Ishikawa (cell line): ENCODE measurements around the gene MAGI2.

ENCODE experiments used
- CEBPB ChIP-seq: IDR thresholded peaks from 2 replicates; pipeline ENCODE4 v1.6.1; 2012
- CREB1 ChIP-seq: IDR thresholded peaks from 2 replicates; pipeline ENCODE4 v1.6.1; 2012; ENCODE audit warnings: low read depth
- EGR1 ChIP-seq: IDR thresholded peaks from 2 replicates; pipeline ENCODE4 v1.6.1; 2012
- EP300 ChIP-seq: IDR thresholded peaks from 2 replicates; pipeline ENCODE4 v1.6.1; 2012; ENCODE audit warnings: borderline replicate concordance
- FOXM1 ChIP-seq: IDR thresholded peaks from 2 replicates; pipeline ENCODE4 v1.6.1; 2012; ENCODE audit warnings: low read depth, borderline replicate concordance
- MAX ChIP-seq: IDR thresholded peaks from 2 replicates; pipeline ENCODE4 v1.6.1; 2012
- NFIC ChIP-seq: IDR thresholded peaks from 2 replicates; pipeline ENCODE4 v1.6.1; 2012
- RAD21 ChIP-seq: IDR thresholded peaks from 2 replicates; pipeline ENCODE4 v1.6.1; 2012; ENCODE audit warnings: low read depth
- REST ChIP-seq: IDR thresholded peaks from 2 replicates; pipeline ENCODE4 v1.6.1; 2012; ENCODE audit warnings: low read depth, mild to moderate bottlenecking
- TAF1 ChIP-seq: IDR thresholded peaks from 2 replicates; pipeline ENCODE4 v1.6.1; 2012; ENCODE audit warnings: low read depth, mild to moderate bottlenecking
- TCF12 ChIP-seq: IDR thresholded peaks from 2 replicates; pipeline ENCODE4 v1.6.1; 2012; ENCODE audit warnings: low read depth
- TEAD4 ChIP-seq: IDR thresholded peaks from 2 replicates; pipeline ENCODE4 v1.6.1; 2012
- USF1 ChIP-seq: IDR thresholded peaks from 2 replicates; pipeline ENCODE4 v1.6.1; 2012
- YY1 ChIP-seq: IDR thresholded peaks from 2 replicates; pipeline ENCODE4 v1.6.1; 2012; ENCODE audit warnings: low read depth
- ZBTB7A ChIP-seq: IDR thresholded peaks from 2 replicates; pipeline ENCODE4 v1.6.1; 2012; ENCODE audit warnings: low read depth

The MAGI2 gene

GRCh38 chr7:79405368-79405767, 48.1 kb downstream of the MAGI2 start:
- TF ChIP-seq EGR1: no peak
- no peak for TF ChIP-seq TCF12
- TF ChIP-seq YY1: no peak
- no peak for TF ChIP-seq EP300
- TF ChIP-seq CREB1: no peak
- TF ChIP-seq REST: no peak
- no peak for TF ChIP-seq NFIC
- TF ChIP-seq RAD21: no peak
- TF ChIP-seq USF1: no peak
- no peak for TF ChIP-seq TEAD4
- TF ChIP-seq FOXM1: no peak
- TF ChIP-seq TAF1: no peak
- TF ChIP-seq ZBTB7A: no peak
- no peak for TF ChIP-seq MAX
- TF ChIP-seq CEBPB: no peak

GRCh38 chr7:79403879-79404278, 49.6 kb downstream of the MAGI2 start:
- TF ChIP-seq MAX: no peak
- TF ChIP-seq TEAD4: no peak
- no peak for TF ChIP-seq REST
- no peak for TF ChIP-seq CEBPB
- no peak for TF ChIP-seq FOXM1
- no peak for TF ChIP-seq NFIC
- no peak for TF ChIP-seq TAF1
- no peak for TF ChIP-seq ZBTB7A
- no peak for TF ChIP-seq EGR1

GRCh38 chr7:79403451-79403850, 50.0 kb downstream of the MAGI2 start:
- TF ChIP-seq CREB1 (no peak), EP300 (no peak), CEBPB (no peak), MAX (no peak), ZBTB7A (no peak), USF1 (no peak), TCF12 (no peak), EGR1 (no peak), TAF1 (no peak), FOXM1 (no peak), TEAD4 (no peak), NFIC (no peak), RAD21 (no peak), REST (no peak), YY1 (no peak)

GRCh38 chr7:79401254-79401653, 52.2 kb downstream of the MAGI2 start:
- TF ChIP-seq CEBPB (no peak), NFIC (0 out of 2 replicates have a peak, but pooled peaks have one; percentile 24), FOXM1 (no peak), TEAD4 (peak; percentile 42; the same call in 1 of the 2 replicates)

GRCh38 chr7:79400222-79400621, 53.2 kb downstream of the MAGI2 start:
- TF ChIP-seq REST (no peak), TAF1 (no peak), EP300 (no peak), EGR1 (no peak), USF1 (no peak)
